Prostate gland (tissue), 2 donors: Measurements from ENCODE around the gene DNM2. TPM values are rescaled to one million over a fixed set of nuclear protein-coding genes. Genes with fewer than 3 reads are reported as not detected.

ENCODE experiments used
- DNase-seq: peaks from one replicate; pipeline ENCODE4 v3.0.0-alpha.2; 2019; ENCODE audit warnings: low spot score
- H3K27ac ChIP-seq, 2 donors: fragments of 200-600 bp; sonication (generic); 2 replicates each; pipeline ENCODE4 v1.5.1; 2017 to 2019
- H3K27me3 ChIP-seq: fragments of 200-600 bp; sonication (generic); replicated peaks from 2 replicates; pipeline ENCODE4 v1.5.1; 2019; ENCODE audit not compliant: insufficient read depth
- H3K36me3 ChIP-seq, 2 donors: fragments of 200-600 bp; sonication (generic); 1 replicate in 1 of 2; 2 replicates in 1 of 2; pipeline versions ENCODE4 v1.5.1 to v1.8.1; 2017 to 2019
- H3K4me1 ChIP-seq: fragments of 200-600 bp; sonication (generic); replicated peaks from 2 replicates; pipeline ENCODE4 v1.5.1; 2019
- H3K4me3 ChIP-seq, 2 donors: fragments of 200-600 bp; sonication (generic); 2 replicates each; pipeline ENCODE4 v1.5.1; 2017 to 2019
- H3K9me3 ChIP-seq: fragments of 200-600 bp; sonication (generic); 2 replicates; pipeline ENCODE4 v1.5.1; 2017
- CTCF ChIP-seq, 4 experiments: fragments of 200-600 bp in 2 of 4; fragments of 450-650 bp in 2 of 4; sonication (generic) in 2 of 4; IDR thresholded peaks; 1 replicate in 3 of 4; 2 replicates in 1 of 4; pipeline ENCODE4 v1.5.1; 2016 to 2019; ENCODE audit warnings: antibody characterized with exemption in 4 of 4, mild to moderate bottlenecking in 2 of 4, moderate library complexity in 2 of 4
- POLR2A ChIP-seq: fragments of 450-650 bp; IDR thresholded peaks from one replicate; pipeline ENCODE4 v1.6.1; 2016; ENCODE audit warnings: antibody characterized with exemption, mild to moderate bottlenecking
- POLR2AphosphoS5 ChIP-seq: sonication (generic); formaldehyde crosslinking; IDR thresholded peaks from one replicate; pipeline ENCODE4 v1.6.1; 2017; ENCODE audit warnings: antibody characterized with exemption
- WGBS: methylation state at CpG from one replicate; pipeline ENCODE4 v1.1.5; 2018; 5-methylcytosine and 5-hydroxymethylcytosine counted together
- intact Hi-C: fragments of 100-400 bp; cut with DNase I; formaldehyde crosslinking; loops from one replicate; pipeline ENCODE4 v1.14.2; 2022
- total RNA-seq, 2 donors: library from RNA; depleted of rRNA; stranded (reverse); fragments of >200 nt; gene quantifications; one replicate each; pipeline ENCODE4 v1.1.0, GENCODE V29; 2016

The DNM2 gene
- total RNA-seq, 2 donors from 2014 or later, result 137 to 279 TPM

- no peaks in the 10 kb centered on the region for H3K27me3 ChIP-seq
- H3K4me1 ChIP-seq, result no peaks in the 10 kb centered on the region
- H3K36me3 ChIP-seq, result peaks cover 0 to 2% of the 10 kb centered on the region in 2 donors
- 52% methylated on average over 16 of the region's 16 CpGs for WGBS
- TF ChIP-seq CTCF (IDR thresholded peaks at IDR 0.05) (no peak), POLR2A (no peak), POLR2AphosphoS5 (no peak)
- no peak overlapping the region for H3K27ac ChIP-seq
- no peak overlapping the region for H3K4me3 ChIP-seq
- no peaks in the 10 kb centered on the region for H3K9me3 ChIP-seq
- intact Hi-C loops, result loop anchor here (5.0 kb wide), 1 partner anchor 43 kb away; the partner anchor contains the start of gene ILF3
- DNase-seq, result no peak
Observed at GRCh38 chr19:10694706-10695307, 23.1 kb upstream of the DNM2 start.

GRCh38 chr19:10695401-10696398 is 22.2 kb upstream of the DNM2 start:
- H3K4me3 ChIP-seq, result no peak overlapping the region

GRCh38 chr19:10699650-10700335 is 18.1 kb upstream of the DNM2 start:
- peak; percentile 52 for DNase-seq
- Histone ChIP-seq H3K36me3 (no peaks in the 10 kb centered on the region), H3K4me3 (no peak overlapping the region), H3K27ac (no peak overlapping the region), H3K9me3 (no peaks in the 10 kb centered on the region), H3K4me1 (no peaks in the 10 kb centered on the region), H3K27me3 (no peaks in the 10 kb centered on the region)
- intact Hi-C loops, result no loop called here
- TF ChIP-seq CTCF (IDR thresholded peaks at IDR 0.05) (peak in 3 of 4 experiments; percentile 51 to 65 (median 53)), POLR2AphosphoS5 (no peak)
- 44% methylated on average over 15 of the region's 15 CpGs for WGBS

More at GRCh38 chr19:10695401-10696398, 22.2 kb upstream of the DNM2 start:
- Histone ChIP-seq H3K9me3 (no peaks in the 10 kb centered on the region), H3K27me3 (no peaks in the 10 kb centered on the region), H3K36me3 (no peaks in the 10 kb centered on the region), H3K27ac (no peak overlapping the region), H3K4me1 (no peaks in the 10 kb centered on the region)
- TF ChIP-seq POLR2A (no peak), POLR2AphosphoS5 (peak; percentile 93), CTCF (IDR thresholded peaks at IDR 0.05) (peak in 2 of 4 experiments; percentile 22 to 23)
- DNase-seq, result peak; percentile 88
- intact Hi-C loops, result no loop called here
- 12% methylated on average over 57 of the region's 59 CpGs for WGBS

GRCh38 chr19:10701955-10702525 is 15.8 kb upstream of the DNM2 start:
- Histone ChIP-seq H3K36me3 (no peaks in the 10 kb centered on the region), H3K9me3 (no peaks in the 10 kb centered on the region), H3K4me1 (no peaks in the 10 kb centered on the region), H3K27me3 (no peaks in the 10 kb centered on the region), H3K27ac (peak overlapping the region in 1 of 2 donors; percentile 31), H3K4me3 (peak overlapping the region; percentile 61 to 71)
- intact Hi-C loops, result no loop called here
- 5% methylated on average over 22 of the region's 24 CpGs for WGBS
- DNase-seq, result no peak
- TF ChIP-seq POLR2A (no peak), POLR2AphosphoS5 (no peak), CTCF (IDR thresholded peaks at IDR 0.05) (no peak)
